GM18861 (cell line): ENCODE results near the gene TARBP2.

Experiments
- ATAC-seq: cut with Tn5 transposase; IDR thresholded peaks from one replicate; pipeline ENCODE4 v1.9.1; 2021; ENCODE audit not compliant: unreplicated experiment

Gene TARBP2

DNA sequence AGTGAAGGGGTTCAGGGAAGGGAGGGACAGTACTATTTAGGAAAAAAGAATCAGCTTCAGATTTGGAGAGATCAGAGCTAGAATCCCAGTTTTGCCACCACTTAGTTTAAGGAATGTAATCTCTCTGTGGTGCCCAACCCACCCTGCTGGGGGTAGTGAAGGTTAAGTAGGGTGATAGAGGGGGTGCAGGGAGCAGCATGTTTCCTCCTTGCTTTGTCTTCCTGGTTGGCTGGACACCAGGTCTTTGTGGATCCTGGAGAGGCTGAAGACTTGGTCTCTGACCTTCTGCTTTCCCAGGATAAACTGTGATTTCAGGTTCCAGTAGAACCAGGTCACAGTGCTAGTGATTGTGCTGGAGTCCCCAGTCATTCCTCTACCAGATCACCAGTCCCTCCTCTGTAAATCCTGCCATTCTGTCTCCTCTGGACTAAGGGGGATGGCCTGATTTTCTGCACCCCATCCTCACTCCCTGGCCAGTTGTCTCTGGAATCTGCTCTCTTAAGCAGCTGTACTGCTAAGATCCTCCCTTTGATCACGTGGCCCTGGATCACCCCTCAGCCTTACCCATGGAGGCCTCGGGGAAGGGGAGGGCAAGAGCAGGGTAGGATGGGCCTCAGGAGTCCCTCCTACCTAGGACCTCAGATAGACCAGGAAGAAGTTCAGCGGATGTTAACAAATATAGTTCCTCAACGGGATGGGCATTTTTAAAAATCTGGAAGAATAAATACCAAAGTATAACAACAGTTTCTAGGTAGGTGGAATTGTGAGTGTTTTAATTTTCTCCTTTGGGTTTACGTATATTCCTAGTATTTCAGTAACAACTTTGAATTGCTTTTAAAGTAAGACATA is 5.0 kb upstream of the TARBP2 start:
- no peak for ATAC-seq

DNA sequence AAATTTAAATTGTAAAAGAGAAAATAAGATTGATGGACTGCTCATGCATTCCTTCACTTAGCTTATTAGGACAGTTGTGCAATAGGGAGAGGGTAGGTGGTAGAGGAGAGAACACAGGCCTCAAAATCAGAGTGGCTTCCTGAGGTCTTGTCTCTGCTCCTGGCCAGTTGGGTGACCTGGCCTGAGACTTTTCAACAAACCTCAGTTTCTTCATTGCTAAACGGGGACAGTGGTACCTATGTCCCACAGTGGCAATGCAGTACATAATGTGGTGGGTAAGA is 4.4 kb upstream of the TARBP2 start:
- no peak for ATAC-seq

- ATAC-seq: no peak
These were observed 3.6 kb upstream of the TARBP2 start for GRCh38 chr12:53497461-53497860.

GRCh38 chr12:53498235-53498630 is 2.9 kb upstream of the TARBP2 start:
- no peak for ATAC-seq

DNA sequence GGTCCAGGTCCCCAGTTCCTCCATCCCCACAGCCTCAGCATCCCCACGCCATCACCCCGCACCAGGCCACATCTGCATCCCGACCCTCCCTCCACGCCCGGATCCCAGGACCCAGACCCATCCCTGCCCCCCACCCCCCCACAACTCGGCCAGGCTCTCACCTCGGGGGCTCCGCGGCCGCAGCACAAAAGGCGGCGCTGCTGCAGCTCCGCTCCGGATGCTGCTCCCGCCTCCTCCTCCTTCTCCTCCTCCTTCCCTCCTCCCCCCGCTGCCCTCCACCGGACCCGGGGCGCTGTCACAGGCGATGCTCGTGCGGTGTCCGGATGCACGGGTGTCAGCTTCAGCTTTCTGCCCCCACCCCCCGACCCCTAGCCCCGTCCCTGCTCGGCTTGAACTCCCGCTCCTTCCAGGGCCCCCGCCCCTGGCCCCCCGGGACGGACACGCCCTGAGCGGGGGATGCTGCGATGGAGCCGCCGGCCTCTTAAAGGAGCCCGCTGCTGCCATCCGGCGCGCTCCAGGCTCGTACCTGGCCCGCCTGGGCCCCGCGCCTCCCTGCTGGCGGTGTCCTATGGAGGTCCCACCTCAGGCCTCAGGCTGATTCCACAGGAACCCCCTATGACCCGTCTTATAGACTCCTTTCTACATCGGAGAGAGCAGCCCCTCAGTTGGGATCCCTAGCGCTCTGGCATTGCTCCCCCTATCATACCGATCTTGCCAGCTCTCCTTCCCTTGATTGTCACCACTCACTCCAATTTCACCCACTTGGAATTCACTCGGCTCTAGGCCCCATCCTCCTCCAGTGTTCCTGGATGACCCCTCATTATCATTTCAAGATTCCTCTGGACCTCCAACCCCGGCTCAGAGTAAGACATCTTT is 1.6 kb upstream of the TARBP2 start, which contains the start of gene MAP3K12:
MAP3K12 (minus strand) TSS at position 193 of the 876 bp plus-strand sequence. CDS start 12,067 bp downstream, outside the sequence.
- ATAC-seq: no peak

DNA sequence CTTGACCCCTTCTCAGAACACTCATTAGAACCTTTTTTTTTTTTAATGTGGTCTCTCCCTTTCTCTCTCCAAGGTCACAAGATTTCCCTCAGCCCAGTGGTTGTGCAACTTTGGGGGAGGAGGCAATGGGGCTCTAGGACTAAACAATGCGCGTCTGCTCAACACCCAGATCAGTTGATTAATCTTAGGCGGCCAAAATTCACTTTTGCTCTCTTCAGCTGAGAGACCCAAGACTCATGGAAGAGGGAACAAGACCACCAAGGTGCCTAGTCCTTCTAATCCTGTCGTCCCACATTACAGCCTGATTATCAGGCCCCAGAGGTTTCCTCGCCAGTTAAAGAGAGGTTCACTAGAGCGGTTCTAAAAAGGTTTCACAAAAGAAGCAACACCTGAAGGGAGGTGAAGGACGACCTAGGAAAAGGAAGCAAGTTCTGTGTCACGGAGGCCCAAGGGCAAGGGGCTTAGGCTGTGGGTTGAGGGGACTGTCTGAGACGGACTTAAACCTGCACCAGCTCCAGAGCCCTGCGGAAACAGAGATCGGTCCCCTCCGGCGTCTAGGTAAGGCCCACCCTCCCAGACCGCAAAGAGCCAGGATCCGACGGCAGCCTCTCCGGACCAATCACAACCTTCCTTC is 824 bp upstream of the TARBP2 start:
- no peak for ATAC-seq

DNA sequence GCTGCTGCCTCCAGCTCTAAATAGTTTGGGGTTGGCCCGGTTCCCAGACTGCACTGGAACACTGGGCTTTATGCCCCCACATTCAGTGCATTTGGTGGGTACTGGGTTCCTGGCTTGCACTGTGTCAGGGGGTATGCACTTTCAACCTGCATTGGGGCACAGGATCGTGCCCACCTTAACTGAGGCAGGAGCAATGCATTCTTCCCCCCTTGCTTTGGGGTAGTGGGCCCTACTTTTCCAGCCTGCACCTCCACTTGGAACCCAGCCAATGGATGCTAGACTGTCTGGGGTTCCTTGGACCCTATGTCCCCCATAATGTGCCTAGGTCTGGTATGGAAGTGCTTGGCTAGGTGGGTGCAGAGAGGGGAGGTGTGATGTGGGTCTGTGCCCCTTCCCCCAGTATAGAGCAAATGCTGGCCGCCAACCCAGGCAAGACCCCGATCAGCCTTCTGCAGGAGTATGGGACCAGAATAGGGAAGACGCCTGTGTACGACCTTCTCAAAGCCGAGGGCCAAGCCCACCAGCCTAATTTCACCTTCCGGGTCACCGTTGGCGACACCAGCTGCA is 615 bp downstream of the TARBP2 start:
- no peak for ATAC-seq

DNA sequence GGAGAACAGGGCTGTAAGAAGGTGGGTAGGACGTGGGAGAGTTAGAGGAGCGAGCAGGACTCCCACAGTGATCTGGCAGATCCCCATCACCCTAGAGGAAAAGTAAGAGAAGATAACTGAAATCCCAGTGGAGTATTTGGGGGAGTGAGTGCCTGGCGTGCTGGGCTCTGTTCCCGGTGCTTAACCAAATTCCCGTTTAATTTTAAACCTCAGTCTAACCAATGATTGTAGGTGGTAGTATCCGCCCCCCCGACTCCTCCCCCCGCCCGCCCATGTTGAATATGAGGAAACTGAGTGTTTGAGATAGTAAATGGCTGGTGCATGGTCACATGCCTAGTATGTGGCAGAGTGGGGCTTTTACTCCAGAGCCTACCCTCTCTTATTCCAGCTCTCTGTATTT is 1.2 kb downstream of the TARBP2 start:
- ATAC-seq: no peak

DNA sequence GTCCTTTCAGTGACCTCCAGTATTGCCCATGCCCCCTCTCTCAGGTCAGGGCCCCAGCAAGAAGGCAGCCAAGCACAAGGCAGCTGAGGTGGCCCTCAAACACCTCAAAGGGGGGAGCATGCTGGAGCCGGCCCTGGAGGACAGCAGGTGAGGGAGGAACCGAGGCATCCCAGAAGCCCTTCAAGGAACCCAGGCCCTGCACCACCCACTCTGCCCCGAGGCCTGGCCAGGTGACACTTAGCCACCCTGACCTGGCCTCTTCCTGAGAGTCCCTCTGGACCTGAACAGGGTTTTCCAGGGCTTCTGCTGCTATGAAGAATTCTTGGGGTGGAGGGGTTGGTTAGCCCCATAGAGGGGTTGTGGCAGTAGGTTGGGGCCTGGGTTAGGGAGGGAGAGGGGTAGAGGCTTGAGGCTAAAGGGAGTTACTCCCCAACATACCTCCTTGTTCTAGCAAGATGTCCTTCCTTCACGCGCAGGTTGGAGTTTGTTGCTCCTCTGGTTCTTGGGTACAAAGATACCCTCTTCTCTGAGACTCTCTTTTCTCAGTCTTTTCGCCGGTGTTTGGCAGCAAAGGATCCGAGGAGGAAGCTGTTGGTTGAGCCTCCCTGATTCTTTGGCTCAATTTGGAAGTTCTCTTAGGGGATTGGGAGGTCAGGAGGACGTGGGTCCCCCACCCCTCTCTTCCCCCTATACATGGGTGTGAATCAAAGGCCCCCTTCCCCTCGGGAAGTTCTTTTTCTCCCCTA is 2.1 kb downstream of the TARBP2 start:
- ATAC-seq: no peak

DNA sequence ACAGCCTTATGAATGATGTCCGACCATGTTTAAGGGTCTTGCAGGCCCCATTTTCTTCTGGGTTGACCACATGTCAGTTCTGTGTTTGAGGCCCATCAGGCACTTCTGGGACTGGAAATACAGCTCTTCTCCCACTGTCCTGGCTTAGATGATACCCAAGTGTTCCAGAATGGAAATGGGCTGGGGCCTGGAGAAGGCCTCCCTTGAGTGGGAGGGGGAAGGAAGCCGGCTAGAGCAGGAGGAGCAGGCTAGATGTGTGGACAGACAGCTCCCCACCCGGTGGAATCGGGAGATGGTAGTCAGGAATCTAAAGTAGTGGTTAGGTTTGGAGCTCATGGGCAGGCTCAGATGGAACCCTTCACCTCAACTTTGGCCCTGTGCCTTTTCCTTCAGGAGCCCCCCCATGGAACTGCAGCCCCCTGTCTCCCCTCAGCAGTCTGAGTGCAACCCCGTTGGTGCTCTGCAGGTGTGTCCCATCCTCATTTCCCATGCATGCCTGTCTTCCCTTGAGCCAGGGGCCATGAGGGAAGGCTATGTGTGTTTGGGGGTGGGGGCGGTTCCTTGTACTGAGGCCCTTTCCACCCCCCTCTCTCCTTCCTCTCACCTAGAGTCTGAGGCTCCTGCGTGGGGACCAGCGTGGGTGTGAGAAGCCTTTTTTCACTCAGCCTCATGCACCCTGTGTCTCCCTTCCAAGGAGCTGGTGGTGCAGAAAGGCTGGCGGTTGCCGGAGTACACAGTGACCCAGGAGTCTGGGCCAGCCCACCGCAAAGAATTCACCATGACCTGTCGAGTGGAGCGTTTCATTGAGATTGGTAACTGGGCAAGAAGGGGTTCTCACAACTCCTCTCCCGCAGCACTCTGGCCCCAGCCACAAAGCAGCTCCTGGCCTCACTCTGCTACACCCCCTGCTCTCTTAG is 3.2 kb downstream of the TARBP2 start:
- no peak for ATAC-seq

DNA sequence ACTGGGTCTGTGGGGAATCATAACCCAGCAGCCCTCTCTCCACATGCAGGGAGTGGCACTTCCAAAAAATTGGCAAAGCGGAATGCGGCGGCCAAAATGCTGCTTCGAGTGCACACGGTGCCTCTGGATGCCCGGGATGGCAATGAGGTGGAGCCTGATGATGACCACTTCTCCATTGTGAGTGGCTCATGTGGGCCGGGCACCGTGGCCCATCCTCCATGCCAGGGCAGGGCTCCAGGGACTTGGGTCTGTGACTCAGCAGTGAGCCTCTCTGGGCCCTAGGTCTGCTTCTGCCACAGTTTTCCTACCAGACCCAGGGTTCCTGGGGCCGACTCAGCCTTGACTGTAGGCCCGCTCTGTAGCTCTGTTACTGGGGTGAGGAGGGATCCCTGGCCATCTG is 4.0 kb downstream of the TARBP2 start:
- ATAC-seq: no peak

DNA sequence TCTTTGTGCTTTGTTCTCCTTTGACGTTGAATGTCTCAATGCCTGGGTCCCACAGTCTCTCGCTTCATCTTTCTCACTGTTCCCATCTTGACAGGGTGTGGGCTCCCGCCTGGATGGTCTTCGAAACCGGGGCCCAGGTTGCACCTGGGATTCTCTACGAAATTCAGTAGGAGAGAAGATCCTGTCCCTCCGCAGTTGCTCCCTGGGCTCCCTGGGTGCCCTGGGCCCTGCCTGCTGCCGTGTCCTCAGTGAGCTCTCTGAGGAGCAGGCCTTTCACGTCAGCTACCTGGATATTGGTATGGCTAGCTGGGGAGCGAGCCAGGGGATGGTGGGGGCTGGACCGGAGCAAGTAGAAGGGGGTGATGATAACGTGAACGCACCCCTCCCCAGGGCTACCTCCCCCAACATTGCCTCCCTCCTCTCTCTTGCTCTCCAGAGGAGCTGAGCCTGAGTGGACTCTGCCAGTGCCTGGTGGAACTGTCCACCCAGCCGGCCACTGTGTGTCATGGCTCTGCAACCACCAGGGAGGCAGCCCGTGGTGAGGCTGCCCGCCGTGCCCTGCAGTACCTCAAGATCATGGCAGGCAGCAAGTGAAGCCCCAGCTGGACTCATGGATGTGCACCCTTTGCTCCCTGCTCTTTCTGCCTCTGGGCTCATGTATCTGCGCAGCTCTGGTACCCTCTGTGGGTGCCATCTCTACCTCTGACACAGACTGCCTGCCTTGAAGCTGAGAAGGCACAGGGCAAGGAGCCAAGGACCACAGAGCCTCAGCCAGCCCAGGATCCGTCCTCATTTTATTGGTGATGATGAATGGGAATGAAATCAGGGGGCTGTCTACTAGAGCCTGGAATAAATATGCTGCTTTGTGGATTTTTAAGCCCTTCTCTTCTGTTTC is 4.7 kb downstream of the TARBP2 start:
- no peak for ATAC-seq

GRCh38 chr12:53506450-53506785 is 5.3 kb downstream of the TARBP2 start:
- ATAC-seq: no peak

DNA sequence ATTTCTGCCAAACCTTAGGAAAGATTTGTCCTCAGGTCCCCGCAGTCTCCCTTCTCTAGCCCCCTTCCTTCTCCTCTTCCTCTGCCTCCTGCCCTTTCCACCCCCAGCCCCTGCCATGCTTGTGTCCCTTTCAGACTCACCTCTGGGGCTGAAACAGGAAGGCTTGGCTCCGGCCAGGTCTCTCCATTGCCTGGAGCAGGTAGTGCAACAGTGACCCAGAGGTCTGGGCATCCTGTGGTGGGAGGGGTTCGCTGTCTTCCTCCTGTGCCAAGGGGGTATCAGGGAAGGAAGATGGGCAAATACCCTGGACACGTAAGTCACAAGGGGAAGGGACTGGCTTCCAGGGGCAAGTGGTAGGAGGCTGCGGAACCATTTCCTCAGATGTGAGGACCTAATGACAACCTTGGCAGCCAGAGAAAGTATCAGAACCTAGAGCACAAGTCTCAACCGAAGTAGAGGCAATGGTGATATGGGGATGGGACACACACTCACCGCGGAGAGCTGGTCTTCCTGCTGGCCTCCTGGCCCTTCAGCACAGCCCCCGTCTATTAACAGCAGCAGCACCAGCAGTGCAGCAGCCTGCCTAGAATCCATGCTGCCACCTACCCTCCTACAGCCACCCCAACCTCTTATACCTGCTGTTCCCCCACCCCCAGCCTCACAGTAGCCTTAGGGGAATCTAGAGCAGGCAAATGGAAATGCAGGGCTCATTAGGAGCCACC is 6.0 kb downstream of the TARBP2 start, which contains the start of gene NPFF:
NPFF (minus strand) TSS at position 604 of the 722 bp plus-strand sequence; CDS start at position 594, 10 bp downstream.
- ATAC-seq: no peak

- ATAC-seq: no peak
These were observed 6.5 kb downstream of the TARBP2 start for GRCh38 chr12:53507603-53507885.

DNA sequence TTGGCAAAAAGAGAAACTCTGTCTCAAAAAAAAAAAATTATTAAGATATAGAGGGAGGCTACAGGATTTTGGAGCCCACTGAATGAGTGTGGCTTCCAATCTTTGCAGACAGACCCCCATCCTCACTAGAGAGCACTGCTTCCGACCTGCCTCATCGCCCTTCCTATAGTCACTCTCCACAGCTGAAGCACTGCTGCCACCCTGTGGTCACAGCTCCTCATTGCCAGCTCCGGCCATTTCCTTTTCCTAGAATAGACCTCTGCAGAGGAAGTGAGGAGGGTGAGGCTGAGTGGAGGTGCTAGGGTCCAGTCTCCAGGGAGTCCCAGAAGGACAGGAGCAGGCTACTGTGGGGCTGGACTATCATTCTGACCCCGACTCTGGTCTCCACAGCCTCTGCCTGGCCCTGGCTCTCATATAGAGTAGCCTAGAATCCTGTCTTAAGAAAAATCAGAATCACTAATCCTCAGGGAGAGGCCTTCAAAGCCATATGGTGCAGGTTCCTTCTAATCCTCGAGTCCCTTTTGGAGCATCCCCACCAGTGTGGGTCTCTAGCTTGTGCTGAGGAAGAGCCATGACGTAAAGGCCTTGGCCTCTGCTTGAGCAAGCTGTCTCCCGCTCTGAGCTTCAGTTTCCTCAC is 7.6 kb downstream of the TARBP2 start:
- ATAC-seq: peak; percentile 90

DNA sequence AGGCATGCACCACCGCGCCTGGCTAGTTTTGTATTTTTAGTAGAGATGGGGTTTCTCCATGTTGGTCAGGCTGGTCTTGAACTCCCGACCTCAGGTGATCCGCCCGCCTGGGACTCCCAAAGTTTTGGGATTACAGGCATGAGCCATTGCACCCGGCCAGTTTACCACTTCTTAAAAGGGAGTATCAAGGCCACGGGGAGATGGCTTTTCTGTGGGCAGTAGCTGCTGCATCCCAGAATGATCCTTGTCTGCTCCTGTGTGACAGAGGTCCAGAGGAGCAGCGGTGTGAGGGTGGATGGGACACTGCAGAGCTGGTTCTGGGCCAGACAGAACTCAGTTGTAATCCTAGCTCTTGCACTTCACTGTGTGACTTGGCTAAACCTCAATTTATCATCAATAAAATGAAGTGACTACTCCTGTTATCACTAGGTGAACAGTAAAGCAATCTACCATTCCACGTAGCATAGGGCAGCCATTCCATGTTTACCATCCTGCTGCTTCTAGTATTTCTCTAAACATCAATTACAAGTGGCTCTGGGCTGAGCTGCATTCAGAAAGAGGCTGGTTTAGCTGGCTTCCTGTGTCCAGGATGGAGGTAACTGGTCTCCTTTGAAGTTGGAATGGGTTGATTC is 9.2 kb downstream of the TARBP2 start:
- ATAC-seq: no peak
